ENCODE data around the gene TAF1A.
"Not testable (repeated sequence)": the region's sequence is repeated elsewhere in the genome, so short reads cannot be mapped to it uniquely, and the experiment has no call there.

The TAF1A gene

DNA sequence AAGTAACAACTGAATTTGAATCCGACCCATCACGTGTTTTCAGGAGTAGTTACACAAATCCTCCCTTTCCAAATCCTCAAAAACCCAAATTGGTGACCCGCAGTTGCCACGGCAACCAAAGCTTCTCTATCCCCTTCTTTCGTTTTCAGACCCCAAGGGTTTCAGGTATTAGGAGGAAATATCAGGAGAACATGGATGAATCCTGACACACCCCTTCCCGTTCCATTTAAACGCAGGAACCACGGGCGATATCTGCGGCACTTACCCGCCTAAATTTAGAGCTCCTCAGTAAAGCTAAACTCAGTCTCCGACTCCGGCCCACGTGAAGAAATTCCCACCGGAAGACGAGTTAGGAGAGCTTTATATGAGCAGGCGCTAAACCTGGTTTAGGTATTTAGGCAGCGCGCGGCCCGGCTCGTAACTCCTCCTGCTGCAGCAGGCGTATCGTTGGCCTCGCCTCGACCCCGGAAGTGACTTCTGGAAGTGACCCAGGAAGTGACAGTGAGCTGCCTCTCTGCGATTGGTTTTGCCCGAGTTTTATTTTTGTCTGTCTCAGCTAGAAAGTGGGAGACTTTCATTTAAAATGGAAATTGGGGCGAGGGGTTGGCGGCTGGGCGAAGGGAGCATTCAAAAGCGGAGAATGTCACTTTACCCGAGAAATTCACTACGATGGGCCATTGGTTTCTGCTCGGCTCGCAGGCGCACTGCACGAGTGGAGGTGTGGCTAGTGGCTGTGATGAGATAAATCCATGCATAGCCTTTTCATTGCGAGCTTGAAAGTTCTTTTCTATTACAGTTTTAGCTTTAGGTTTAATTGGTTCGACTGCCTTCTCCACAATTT is at the start of gene TAF1A:
Gene TAF1A (minus strand): TSS at position 472 of the 841 bp plus-strand sequence.
- DNase-seq: peak; percentile 86

GRCh38 chr1:222634180-222635013 is 44.7 kb upstream of the TAF1A start:
- DNase-seq: peak; percentile 50

DNA sequence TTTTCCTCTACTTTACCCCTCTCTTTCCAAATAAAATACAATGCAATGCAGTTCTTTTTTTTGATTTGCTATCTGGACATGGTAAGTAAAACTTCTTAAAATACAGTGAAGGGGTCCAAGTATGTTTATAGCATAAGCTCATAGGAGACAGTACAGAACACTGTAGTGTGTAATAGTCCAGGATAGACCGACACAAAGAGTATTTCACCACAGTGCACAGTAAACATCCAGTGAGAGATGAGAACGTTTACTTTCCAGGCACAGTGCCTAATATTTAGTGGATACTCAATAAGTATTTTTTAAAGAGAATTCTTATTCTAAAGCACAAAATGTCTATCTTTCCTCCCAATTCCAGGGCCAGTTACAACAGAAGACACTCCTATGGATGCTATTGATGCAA is 43.0 kb upstream of the TAF1A start:
- DNase-seq: no peak

DNA sequence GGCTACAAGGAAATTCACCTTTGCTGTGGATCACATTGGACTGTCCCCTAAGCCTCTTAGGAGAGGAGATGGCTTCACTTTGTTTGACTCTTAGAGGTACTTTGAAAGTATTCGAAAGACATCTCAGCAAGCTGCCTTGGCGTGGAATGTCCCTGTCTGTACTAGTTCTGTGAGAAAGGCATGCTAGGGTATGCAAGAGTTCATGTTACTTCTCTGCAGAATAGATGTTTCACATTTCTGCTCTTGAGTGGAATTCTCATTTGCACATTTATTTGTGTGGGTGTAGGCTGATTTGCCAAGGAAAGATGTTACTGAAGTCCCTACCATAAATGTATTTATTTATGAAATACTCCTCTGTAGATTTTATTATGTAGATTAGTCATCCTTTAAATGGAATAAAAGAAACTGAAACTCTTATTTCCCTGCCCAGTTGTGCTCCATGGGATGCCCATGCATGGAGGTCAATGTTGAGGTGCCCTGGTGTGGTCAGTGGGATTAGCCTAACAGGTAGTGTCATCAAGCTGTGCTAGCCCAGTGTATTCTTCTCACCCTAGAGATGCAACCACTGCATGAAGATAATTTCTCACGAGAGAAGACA is 42.0 kb upstream of the TAF1A start:
- DNase-seq: no peak

GRCh38 chr1:222629921-222630535 is 40.3 kb upstream of the TAF1A start:
- DNase-seq: no peak

GRCh38 chr1:222627232-222627631 is 37.5 kb upstream of the TAF1A start:
- DNase-seq: no peak

- no peak for DNase-seq
Measured at GRCh38 chr1:222624214-222624613, 34.5 kb upstream of the TAF1A start.

DNA sequence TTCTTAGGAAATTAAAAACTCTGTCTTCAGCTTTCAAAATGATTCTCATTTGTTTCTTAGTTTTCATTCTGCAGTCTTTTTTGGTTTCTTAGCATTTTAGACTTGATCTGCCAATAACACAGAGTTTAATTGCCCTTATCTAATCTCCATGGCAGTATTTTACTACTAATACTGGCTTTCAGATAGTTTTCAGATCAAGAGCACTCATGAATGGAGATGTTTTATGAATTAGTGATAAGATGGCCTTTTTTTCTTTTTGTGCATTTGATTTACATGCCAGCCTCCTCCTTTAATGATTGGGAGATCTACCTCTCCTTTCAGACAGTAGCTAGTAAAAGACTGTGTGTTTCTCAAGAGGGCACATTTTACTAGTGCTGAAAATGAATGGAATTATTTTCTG is 33.7 kb upstream of the TAF1A start:
- no peak for DNase-seq

GRCh38 chr1:222622765-222623164 is 33.0 kb upstream of the TAF1A start:
- no peak for DNase-seq

DNA sequence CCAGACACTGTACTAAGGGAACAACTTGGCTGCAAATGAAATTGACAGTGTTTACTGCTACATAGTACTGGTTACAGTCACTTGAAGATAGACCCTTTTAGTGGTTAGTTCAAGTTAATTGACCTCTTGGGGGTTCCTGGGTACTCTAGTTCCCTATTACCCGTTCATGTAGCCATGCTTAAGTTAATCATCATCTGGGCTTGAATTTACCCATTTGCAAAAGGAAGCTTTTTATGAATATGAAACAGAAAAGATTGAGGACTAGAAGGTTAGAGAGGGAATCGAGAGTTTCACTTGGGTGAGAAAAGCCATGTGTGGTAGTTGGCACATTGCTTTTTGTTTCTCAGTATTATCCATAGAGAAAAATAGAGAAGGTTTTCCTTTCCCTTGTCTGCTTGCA is 30.8 kb upstream of the TAF1A start:
- DNase-seq: no peak

- DNase-seq: no peak
Measured at GRCh38 chr1:222618880-222619596, 29.3 kb upstream of the TAF1A start.

- peak; percentile 75 for DNase-seq
Measured at GRCh38 chr1:222618001-222618879, 28.5 kb upstream of the TAF1A start, which contains the start of gene MIA3. TSS of gene MIA3 (plus strand) at chr1:222618097. CDS start at chr1:222618111, 14 bp downstream.

- peak; percentile 89 for DNase-seq
Measured at GRCh38 chr1:222617367-222617951, 27.7 kb upstream of the TAF1A start.

- DNase-seq: no peak
Measured at GRCh38 chr1:222616525-222616924, 26.8 kb upstream of the TAF1A start.

DNA sequence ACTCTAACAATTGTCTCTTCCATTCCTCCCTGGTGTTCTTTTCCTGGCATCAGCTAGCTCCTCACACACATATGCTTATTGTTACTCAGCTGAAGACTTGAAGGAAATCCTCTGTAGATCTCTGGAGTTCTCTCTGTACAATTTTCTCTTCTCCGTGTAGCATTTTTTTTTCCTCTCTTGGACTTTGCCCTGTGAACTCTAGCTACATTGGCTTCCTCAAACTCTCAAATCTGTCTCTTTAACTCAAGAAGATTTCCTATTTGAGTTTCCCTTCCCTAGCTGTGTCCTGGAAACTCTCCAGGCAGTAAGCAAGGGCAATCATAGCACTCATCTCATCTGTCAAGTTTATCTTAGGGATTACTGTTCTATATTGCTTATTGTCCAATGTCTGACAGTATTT is 23.9 kb upstream of the TAF1A start:
- DNase-seq: no peak

GRCh38 chr1:222610728-222611127 is 21.0 kb upstream of the TAF1A start:
- DNase-seq: no peak

DNA sequence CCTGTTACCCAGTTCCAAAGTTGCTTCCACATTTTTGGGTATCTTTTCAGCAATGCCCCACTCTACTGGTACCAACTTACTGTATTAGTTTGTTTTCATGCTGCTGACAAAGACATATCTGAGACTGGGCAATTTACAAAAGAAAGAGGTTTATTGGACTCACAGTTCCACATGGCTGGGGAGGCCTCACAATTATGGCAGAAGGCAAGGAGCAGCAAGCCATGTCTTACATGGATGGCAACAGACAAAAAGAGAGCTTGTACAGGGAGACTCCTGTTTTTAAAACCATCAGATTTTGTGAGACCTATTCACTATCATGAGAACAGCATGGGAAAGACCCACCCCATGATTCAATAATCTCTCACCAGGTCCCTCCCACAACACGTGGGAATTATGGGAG is 19.4 kb upstream of the TAF1A start:
- not testable (repeated sequence) for DNase-seq

GRCh38 chr1:222606757-222607156 is 17.0 kb upstream of the TAF1A start:
- no peak for DNase-seq

DNA sequence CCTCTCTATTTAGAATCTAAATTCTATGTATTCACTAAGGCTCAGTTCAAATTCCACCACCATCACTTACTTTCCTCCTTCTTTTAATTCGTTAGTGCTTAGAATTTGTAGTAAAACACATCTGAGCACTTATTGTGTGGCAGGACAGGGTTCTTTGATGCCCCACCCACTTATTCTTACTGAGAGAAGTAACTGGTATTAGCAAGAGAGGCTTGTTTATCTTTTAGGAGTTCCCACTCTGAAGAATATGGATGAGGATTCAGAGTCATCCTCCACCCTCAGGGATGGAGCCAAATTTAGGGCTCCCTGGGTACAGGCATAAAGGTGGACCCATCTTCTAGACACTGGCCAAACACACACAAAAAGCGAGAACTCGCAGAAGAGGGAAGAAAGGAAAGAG is 11.5 kb upstream of the TAF1A start:
- no peak for DNase-seq

- no peak for DNase-seq
Measured at GRCh38 chr1:222600281-222600680, 10.5 kb upstream of the TAF1A start.

DNA sequence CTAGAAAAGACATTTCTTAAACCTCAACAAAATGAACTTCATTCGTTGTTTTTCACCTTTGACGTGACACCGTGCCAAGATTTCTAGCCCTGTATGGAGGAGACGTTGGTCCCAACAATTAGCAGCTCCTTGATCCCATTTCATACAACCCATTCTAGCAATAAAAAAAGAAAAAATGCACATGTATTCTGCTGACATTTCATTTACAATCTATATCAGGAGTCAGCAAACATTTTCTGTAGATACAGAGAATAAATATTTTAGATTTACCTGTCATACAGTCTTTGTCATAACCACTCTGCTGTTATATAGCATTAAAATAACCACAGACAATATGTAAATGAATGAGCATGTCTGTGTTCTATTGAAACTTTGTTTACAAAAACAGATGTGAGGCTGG is 7.0 kb upstream of the TAF1A start:
- DNase-seq: no peak

Measured in activated naive CD4-positive, alpha-beta T cell treated with anti-CD3 and anti-CD28 coated beads, Interleukin-2, amount 50 U/mL, for 16 hours (primary cell).